Fibroblast of lung (primary cell): Measurements from ENCODE around the gene TESMIN. TPM values are rescaled to one million over a fixed set of nuclear protein-coding genes. Genes with fewer than 3 reads are reported as not detected.

Experiments
- DNase-seq, 2 donors: peaks; one replicate each; pipeline versions ENCODE4 v3.0.0 to v3.0.0-alpha.2; 2010; ENCODE audit warnings: low read depth in 2 of 2
- H2AFZ ChIP-seq: 2 replicates; pipeline ENCODE4 v1.5.1; 2012; ENCODE audit warnings: low read length, control low read depth, inconsistent platforms
- H3K27ac ChIP-seq: 2 replicates; pipeline ENCODE4 v1.5.1; 2011; ENCODE audit warnings: low read length, control low read depth; ENCODE audit not compliant: insufficient read depth
- H3K27me3 ChIP-seq: 2 replicates; pipeline ENCODE4 v1.5.1; 2011; ENCODE audit warnings: mild to moderate bottlenecking, low read length; ENCODE audit not compliant: control insufficient read depth, insufficient read depth
- H3K36me3 ChIP-seq: 2 replicates; pipeline ENCODE4 v1.5.1; 2011; ENCODE audit warnings: low read length; ENCODE audit not compliant: control insufficient read depth, insufficient read depth
- H3K4me1 ChIP-seq: 2 replicates; pipeline ENCODE4 v1.5.1; 2011; ENCODE audit warnings: low read length; ENCODE audit not compliant: control insufficient read depth, insufficient read depth; ENCODE audit errors: extremely low read depth
- H3K4me2 ChIP-seq: 2 replicates; pipeline ENCODE4 v1.5.1; 2011; ENCODE audit warnings: low read length, control low read depth; ENCODE audit not compliant: insufficient read depth; ENCODE audit errors: extremely low read depth
- H3K4me3 ChIP-seq, 4 experiments: fragments of 200-600 bp in 1 of 4; sonication (generic) in 1 of 4; replicated peaks in 1 of 4; 2 replicates each; pipeline ENCODE4 v1.5.1; 2011 to 2016; ENCODE audit warnings: low read length in 4 of 4, low read depth in 3 of 4, mild to moderate bottlenecking in 3 of 4, control low read depth in 2 of 4, inconsistent platforms in 1 of 4, mixed read lengths in 1 of 4; ENCODE audit not compliant: insufficient read depth in 1 of 4; ENCODE audit errors: control extremely low read depth in 1 of 4
- H3K79me2 ChIP-seq: 2 replicates; pipeline ENCODE4 v1.5.1; 2012; ENCODE audit warnings: mild to moderate bottlenecking, low read length, inconsistent platforms; ENCODE audit not compliant: control insufficient read depth, insufficient read depth
- H3K9ac ChIP-seq: 2 replicates; pipeline ENCODE4 v1.5.1; 2011; ENCODE audit warnings: mild to moderate bottlenecking, low read length, control low read depth; ENCODE audit not compliant: insufficient read depth
- H3K9me3 ChIP-seq: 2 replicates; pipeline ENCODE4 v1.5.1; 2012; ENCODE audit warnings: low read depth, low read length; ENCODE audit not compliant: control insufficient read depth, insufficient read depth
- H4K20me1 ChIP-seq: 2 replicates; pipeline ENCODE4 v1.5.1; 2011; ENCODE audit warnings: low read length; ENCODE audit not compliant: control insufficient read depth, insufficient read depth; ENCODE audit errors: extremely low read depth
- EZH2 ChIP-seq: IDR thresholded peaks from 2 replicates; pipeline ENCODE4 v1.5.1; 2012; ENCODE audit warnings: low read length, control low read depth, mild to moderate bottlenecking; ENCODE audit errors: missing control alignments
- polyA plus RNA-seq, 2 donors: library from polyadenylated mRNA; depleted of rRNA in 1 of 2; stranded (reverse) in 1 of 2; unstranded in 1 of 2; fragments of >200 nt; gene quantifications; 2 replicates each; pipeline ENCODE4 v1.2.1, GENCODE V29; 2011 to 2012; ENCODE audit warnings: missing spikeins in 1 of 2
- total RNA-seq: library from RNA; depleted of rRNA; stranded (reverse); fragments of >200 nt; gene quantifications from 2 replicates; pipeline ENCODE4 v1.2.1, GENCODE V29; 2014
- TF ChIP-seq, protein P1 (sequence below), 2 donors: IDR thresholded peaks in 1 of 2; conservative IDR thresholded peaks in 1 of 2; 1 replicate in 1 of 2; 2 replicates in 1 of 2; pipeline ENCODE4 v1.5.1; 2011 to 2012; ENCODE audit warnings: low read length in 2 of 2, control low read depth in 1 of 2, inconsistent platforms in 1 of 2, low read depth in 1 of 2, mild to moderate bottlenecking in 1 of 2

TESMIN gene
- total and polyA plus RNA-seq, 2 donors (not counting 1 experiment from before 2014, with no cell fraction given), result 0.70 to 2.0 TPM

DNA sequence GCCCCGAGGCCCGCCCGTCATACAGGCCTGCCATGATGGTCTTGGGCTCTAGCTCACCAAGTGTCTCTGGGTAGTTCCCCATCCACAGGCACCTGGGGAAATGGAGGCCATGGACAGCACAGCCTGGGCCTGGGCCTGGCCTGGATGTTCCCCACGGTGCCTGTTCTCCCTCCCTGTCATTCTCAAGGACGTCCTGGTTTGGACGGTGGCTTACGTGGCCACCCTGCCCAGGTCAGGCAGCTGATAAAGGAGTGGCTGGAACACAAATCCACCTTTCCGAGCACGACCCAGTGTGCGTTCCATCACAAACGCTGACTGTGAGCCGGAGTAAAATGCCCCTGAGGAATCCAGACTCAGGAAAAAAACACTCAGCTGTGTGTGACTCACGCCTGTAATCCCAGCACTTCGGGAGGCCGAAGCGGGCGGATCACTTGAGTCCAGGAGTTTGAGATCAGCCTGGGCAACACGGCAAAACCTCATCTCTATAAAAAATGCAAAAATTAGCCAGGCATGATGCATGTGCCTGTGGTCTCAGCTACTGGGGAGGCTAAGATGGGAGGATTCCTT, 41.2 kb upstream of the TESMIN start:
- no peak overlapping the region for H3K4me2 ChIP-seq
- no peaks in the 10 kb centered on the region for H4K20me1 ChIP-seq
- no peaks in the 10 kb centered on the region for H3K79me2 ChIP-seq
- H3K27ac ChIP-seq, result no peak overlapping the region
- peaks cover 14% of the 10 kb centered on the region for H3K36me3 ChIP-seq
- no peaks in the 10 kb centered on the region for H3K4me1 ChIP-seq
- no peak overlapping the region for H2AFZ ChIP-seq
- TF ChIP-seq EZH2, result no peak
- TF ChIP-seq, protein P1, sequence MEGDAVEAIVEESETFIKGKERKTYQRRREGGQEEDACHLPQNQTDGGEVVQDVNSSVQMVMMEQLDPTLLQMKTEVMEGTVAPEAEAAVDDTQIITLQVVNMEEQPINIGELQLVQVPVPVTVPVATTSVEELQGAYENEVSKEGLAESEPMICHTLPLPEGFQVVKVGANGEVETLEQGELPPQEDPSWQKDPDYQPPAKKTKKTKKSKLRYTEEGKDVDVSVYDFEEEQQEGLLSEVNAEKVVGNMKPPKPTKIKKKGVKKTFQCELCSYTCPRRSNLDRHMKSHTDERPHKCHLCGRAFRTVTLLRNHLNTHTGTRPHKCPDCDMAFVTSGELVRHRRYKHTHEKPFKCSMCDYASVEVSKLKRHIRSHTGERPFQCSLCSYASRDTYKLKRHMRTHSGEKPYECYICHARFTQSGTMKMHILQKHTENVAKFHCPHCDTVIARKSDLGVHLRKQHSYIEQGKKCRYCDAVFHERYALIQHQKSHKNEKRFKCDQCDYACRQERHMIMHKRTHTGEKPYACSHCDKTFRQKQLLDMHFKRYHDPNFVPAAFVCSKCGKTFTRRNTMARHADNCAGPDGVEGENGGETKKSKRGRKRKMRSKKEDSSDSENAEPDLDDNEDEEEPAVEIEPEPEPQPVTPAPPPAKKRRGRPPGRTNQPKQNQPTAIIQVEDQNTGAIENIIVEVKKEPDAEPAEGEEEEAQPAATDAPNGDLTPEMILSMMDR (conservative IDR thresholded peaks at IDR 0.05 in 1 of 2, IDR thresholded peaks at IDR 0.05 in 1 of 2; ENCODE audit: low read depth in 1 of 2, low read length in 2 of 2), result no peak
- no peaks in the 10 kb centered on the region for H3K27me3 ChIP-seq
- no peak overlapping the region for H3K4me3 ChIP-seq
- DNase-seq, result peak in 1 of 2 donors; percentile 58
- no peak overlapping the region for H3K9ac ChIP-seq
- no peaks in the 10 kb centered on the region for H3K9me3 ChIP-seq

DNA sequence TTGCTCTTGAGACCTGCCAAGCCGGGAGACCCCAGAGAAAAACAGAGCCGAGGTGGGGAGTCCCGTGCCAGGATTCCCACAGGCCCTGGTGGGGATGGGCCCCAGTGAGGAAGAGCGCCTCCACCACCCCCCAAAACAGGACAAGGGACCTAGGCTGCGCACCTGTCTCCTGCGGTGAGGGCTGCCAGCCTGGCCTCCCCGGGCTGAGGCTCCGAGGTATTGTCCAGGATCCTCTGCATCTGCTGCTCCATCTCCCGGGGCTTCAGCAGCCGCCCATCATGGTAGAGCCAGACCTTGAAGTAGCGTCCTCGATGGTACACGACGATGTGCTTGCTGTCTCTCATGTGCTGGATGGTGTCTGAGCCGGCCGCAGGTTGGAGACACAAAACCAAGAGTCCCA, 33.3 kb upstream of the TESMIN start:
- no peaks in the 10 kb centered on the region for H4K20me1 ChIP-seq
- no peak overlapping the region for H2AFZ ChIP-seq
- no peak overlapping the region for H3K4me3 ChIP-seq
- no peak overlapping the region for H3K4me2 ChIP-seq
- no peaks in the 10 kb centered on the region for H3K27me3 ChIP-seq
- TF ChIP-seq, protein P1 (conservative IDR thresholded peaks at IDR 0.05 in 1 of 2, IDR thresholded peaks at IDR 0.05 in 1 of 2; ENCODE audit: low read depth in 1 of 2, low read length in 2 of 2), result no peak
- TF ChIP-seq EZH2, result no peak
- no peak for DNase-seq
- no peaks in the 10 kb centered on the region for H3K79me2 ChIP-seq
- peaks cover 26% of the 10 kb centered on the region for H3K36me3 ChIP-seq
- H3K27ac ChIP-seq, result no peak overlapping the region
- H3K9ac ChIP-seq, result no peak overlapping the region
- no peaks in the 10 kb centered on the region for H3K9me3 ChIP-seq
- H3K4me1 ChIP-seq, result no peaks in the 10 kb centered on the region

- Histone ChIP-seq H3K79me2 (no peaks in the 10 kb centered on the region), H3K4me1 (no peaks in the 10 kb centered on the region), H3K4me2 (no peak overlapping the region), H3K9ac (no peak overlapping the region), H3K27me3 (no peaks in the 10 kb centered on the region), H3K36me3 (peaks cover 28% of the 10 kb centered on the region), H3K27ac (no peak overlapping the region), H3K9me3 (no peaks in the 10 kb centered on the region), H3K4me3 (no peak overlapping the region), H4K20me1 (no peaks in the 10 kb centered on the region), H2AFZ (no peak overlapping the region)
- DNase-seq, result no peak
- TF ChIP-seq EZH2, result no peak
- TF ChIP-seq, protein P1 (conservative IDR thresholded peaks at IDR 0.05 in 1 of 2, IDR thresholded peaks at IDR 0.05 in 1 of 2; ENCODE audit: low read depth in 1 of 2, low read length in 2 of 2), result no peak
Observed at GRCh38 chr11:68783216-68783821, 32.0 kb upstream of the TESMIN start.
